ENCODE measurements around the gene ATRNL1. TPM values are rescaled to one million over a fixed set of nuclear protein-coding genes. Genes with fewer than 3 reads are reported as not detected.
"Not testable (repeated sequence)": the region's sequence is repeated elsewhere in the genome, so short reads cannot be mapped to it uniquely, and the experiment has no call there.

The ATRNL1 gene
- polyA plus RNA-seq, 3 donors = not detected

- TF ChIP-seq, protein P1, sequence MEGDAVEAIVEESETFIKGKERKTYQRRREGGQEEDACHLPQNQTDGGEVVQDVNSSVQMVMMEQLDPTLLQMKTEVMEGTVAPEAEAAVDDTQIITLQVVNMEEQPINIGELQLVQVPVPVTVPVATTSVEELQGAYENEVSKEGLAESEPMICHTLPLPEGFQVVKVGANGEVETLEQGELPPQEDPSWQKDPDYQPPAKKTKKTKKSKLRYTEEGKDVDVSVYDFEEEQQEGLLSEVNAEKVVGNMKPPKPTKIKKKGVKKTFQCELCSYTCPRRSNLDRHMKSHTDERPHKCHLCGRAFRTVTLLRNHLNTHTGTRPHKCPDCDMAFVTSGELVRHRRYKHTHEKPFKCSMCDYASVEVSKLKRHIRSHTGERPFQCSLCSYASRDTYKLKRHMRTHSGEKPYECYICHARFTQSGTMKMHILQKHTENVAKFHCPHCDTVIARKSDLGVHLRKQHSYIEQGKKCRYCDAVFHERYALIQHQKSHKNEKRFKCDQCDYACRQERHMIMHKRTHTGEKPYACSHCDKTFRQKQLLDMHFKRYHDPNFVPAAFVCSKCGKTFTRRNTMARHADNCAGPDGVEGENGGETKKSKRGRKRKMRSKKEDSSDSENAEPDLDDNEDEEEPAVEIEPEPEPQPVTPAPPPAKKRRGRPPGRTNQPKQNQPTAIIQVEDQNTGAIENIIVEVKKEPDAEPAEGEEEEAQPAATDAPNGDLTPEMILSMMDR (IDR thresholded peaks at IDR 0.05) = no peak
- Mint-ChIP-seq H3K27ac (no peak overlapping the region), H3K36me3 (no peaks in the 10 kb centered on the region), H3K4me1 (no peaks in the 10 kb centered on the region), H3K9me3 (peaks cover 6 to 27% (median 20%) of the 10 kb centered on the region in 7 donors), H3K4me3 (no peak overlapping the region), H3K27me3 (ENCODE audit: low read depth in 3 of 3) (peaks cover 3 to 7% (median 6%) of the 10 kb centered on the region in 3 donors)
- Histone ChIP-seq H3K27ac (ENCODE audit: low read depth in 1 of 2, low read length in 2 of 2) (no peak overlapping the region), H4K20me1 (ENCODE audit: insufficient read depth, low read length) (no peaks in the 10 kb centered on the region), H2AFZ (ENCODE audit: insufficient read depth, low read depth, low read length, poor library complexity, severe bottlenecking) (no peak overlapping the region), H3K79me2 (ENCODE audit: insufficient read depth, low read length) (no peaks in the 10 kb centered on the region), H3K9ac (ENCODE audit: insufficient read depth, low read length, poor library complexity, severe bottlenecking) (no peak overlapping the region), H3K36me3 (replicated peaks in 1 of 2; ENCODE audit: control insufficient read depth in 1 of 2, insufficient read depth in 2 of 2, low read length in 2 of 2) (no peaks in the 10 kb centered on the region), H3K4me3 (replicated peaks in 1 of 3; ENCODE audit: low read depth in 2 of 3, low read length in 3 of 3) (no peak overlapping the region), H3K4me2 (replicated peaks; ENCODE audit: extremely low read depth, low read length, poor library complexity, severe bottlenecking) (no peak overlapping the region), H3K9me3 (replicated peaks in 1 of 2; ENCODE audit: control insufficient read depth in 1 of 2, insufficient read depth in 1 of 2, low read length in 2 of 2) (peaks cover 6 to 9% of the 10 kb centered on the region in 2 donors), H3K4me1 (ENCODE audit: control insufficient read depth in 1 of 2, insufficient read depth in 2 of 2, low read length in 2 of 2) (no peaks in the 10 kb centered on the region), H3K27me3 (ENCODE audit: control insufficient read depth in 2 of 2, insufficient read depth in 2 of 2, low read length in 2 of 2) (no peaks in the 10 kb centered on the region)
- no peak for DNase-seq
- WGBS (ENCODE audit: insufficient coverage) = no CpG with 5 or more reads among the region's 1 CpG
- intact Hi-C loops (cut with micrococcal nuclease) = no loop called here
Observed at GRCh38 chr10:115103700-115104099, 10.5 kb downstream of the ATRNL1 start.

DNA sequence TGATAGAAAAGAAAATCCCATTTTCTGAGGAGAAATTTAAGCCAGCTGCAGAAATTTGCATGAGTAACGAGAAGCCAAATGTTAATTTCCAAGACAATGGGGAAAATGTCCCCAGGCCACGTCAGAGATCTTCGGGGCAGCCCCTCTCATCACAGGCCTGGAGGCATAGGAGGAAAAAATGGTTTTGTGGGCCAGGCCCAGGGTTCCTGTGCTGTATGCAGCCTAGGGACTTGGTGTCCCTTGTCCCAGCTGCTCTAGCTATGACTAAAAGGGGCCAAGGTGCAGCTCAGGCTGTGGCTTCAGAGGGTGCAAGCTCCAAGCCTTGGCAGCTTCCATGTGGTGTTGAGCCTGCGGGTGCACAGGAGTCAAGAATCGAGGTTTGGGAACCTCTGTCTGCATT is 12.2 kb downstream of the ATRNL1 start:
- peaks cover 6 to 27% (median 20%) of the 10 kb centered on the region in 7 donors for H3K9me3 Mint-ChIP-seq
- WGBS (ENCODE audit: insufficient coverage) = 94% methylated on average over 5 of the region's 5 CpGs
- not testable (repeated sequence) for H3K36me3 Mint-ChIP-seq

More for the DNA sequence above, 12.2 kb downstream of the ATRNL1 start:
- H3K27me3 ChIP-seq (ENCODE audit: control insufficient read depth in 2 of 2, insufficient read depth in 2 of 2, low read length in 2 of 2); DNase-seq; H4K20me1 ChIP-seq (ENCODE audit: insufficient read depth, low read length); H3K27ac ChIP-seq (ENCODE audit: low read depth in 1 of 2, low read length in 2 of 2); H3K4me1 Mint-ChIP-seq; H3K27ac Mint-ChIP-seq; H3K4me1 ChIP-seq (ENCODE audit: control insufficient read depth in 1 of 2, insufficient read depth in 2 of 2, low read length in 2 of 2); H3K9me3 ChIP-seq (replicated peaks in 1 of 2; ENCODE audit: control insufficient read depth in 1 of 2, insufficient read depth in 1 of 2, low read length in 2 of 2); H3K36me3 ChIP-seq (replicated peaks in 1 of 2; ENCODE audit: control insufficient read depth in 1 of 2, insufficient read depth in 2 of 2, low read length in 2 of 2); H3K4me2 ChIP-seq (replicated peaks; ENCODE audit: extremely low read depth, low read length, poor library complexity, severe bottlenecking); H3K4me3 ChIP-seq (replicated peaks in 1 of 3; ENCODE audit: low read depth in 2 of 3, low read length in 3 of 3); H3K4me3 Mint-ChIP-seq; intact Hi-C loops (cut with micrococcal nuclease); H2AFZ ChIP-seq (ENCODE audit: insufficient read depth, low read depth, low read length, poor library complexity, severe bottlenecking); H3K79me2 ChIP-seq (ENCODE audit: insufficient read depth, low read length); H3K27me3 Mint-ChIP-seq (ENCODE audit: low read depth in 3 of 3); H3K9ac ChIP-seq (ENCODE audit: insufficient read depth, low read length, poor library complexity, severe bottlenecking): not testable (repeated sequence)

Data from CD14-positive monocyte (primary cell).